Measurements from ENCODE around the gene DKK1.

The DKK1 gene

DNA sequence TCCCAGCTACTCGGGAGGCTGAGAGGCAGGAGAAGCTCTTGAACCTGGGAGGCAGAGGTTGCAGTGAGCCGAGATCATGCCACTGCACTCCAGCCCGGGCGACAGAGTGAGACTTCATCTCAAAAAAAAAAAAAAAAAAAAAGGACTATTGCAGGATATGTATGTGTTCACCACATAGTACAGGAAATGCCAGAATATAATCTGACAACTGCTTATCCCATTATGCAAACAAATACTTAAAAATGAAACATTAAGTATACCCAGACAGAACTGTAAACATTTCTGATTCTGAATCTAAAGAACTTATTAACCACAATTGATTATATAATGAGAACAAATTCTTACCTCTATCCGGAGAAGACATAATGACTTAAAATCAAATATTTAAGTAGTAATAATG is 18.7 kb downstream of the DKK1 start:
- TF ChIP-seq, protein P1, sequence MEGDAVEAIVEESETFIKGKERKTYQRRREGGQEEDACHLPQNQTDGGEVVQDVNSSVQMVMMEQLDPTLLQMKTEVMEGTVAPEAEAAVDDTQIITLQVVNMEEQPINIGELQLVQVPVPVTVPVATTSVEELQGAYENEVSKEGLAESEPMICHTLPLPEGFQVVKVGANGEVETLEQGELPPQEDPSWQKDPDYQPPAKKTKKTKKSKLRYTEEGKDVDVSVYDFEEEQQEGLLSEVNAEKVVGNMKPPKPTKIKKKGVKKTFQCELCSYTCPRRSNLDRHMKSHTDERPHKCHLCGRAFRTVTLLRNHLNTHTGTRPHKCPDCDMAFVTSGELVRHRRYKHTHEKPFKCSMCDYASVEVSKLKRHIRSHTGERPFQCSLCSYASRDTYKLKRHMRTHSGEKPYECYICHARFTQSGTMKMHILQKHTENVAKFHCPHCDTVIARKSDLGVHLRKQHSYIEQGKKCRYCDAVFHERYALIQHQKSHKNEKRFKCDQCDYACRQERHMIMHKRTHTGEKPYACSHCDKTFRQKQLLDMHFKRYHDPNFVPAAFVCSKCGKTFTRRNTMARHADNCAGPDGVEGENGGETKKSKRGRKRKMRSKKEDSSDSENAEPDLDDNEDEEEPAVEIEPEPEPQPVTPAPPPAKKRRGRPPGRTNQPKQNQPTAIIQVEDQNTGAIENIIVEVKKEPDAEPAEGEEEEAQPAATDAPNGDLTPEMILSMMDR (IDR thresholded peaks at IDR 0.05; ENCODE audit: low read depth, low read length), result no peak
- no peak for TF ChIP-seq EZH2phosphoT487 (IDR thresholded peaks at IDR 0.05; ENCODE audit: low read depth)
- Histone ChIP-seq H3K4me3 (ENCODE audit: low read length) (no peak overlapping the region), H3K4me2 (ENCODE audit: low read length) (no peak overlapping the region), H3K4me1 (ENCODE audit: low read length) (no peaks in the 10 kb centered on the region), H3K27me3 (ENCODE audit: low read depth, low read length) (no peaks in the 10 kb centered on the region), H2AFZ (ENCODE audit: low read depth, low read length) (no peak overlapping the region), H3K79me2 (ENCODE audit: low read length) (no peaks in the 10 kb centered on the region), H3K9me3 (ENCODE audit: insufficient read depth, low read length) (no peaks in the 10 kb centered on the region), H3K9ac (ENCODE audit: low read length) (no peak overlapping the region), H4K20me1 (ENCODE audit: insufficient read depth, low read length) (no peaks in the 10 kb centered on the region), H3K27ac (ENCODE audit: low read length) (no peak overlapping the region), H3K36me3 (replicated peaks; ENCODE audit: low read depth, low read length) (no peaks in the 10 kb centered on the region)

DNA sequence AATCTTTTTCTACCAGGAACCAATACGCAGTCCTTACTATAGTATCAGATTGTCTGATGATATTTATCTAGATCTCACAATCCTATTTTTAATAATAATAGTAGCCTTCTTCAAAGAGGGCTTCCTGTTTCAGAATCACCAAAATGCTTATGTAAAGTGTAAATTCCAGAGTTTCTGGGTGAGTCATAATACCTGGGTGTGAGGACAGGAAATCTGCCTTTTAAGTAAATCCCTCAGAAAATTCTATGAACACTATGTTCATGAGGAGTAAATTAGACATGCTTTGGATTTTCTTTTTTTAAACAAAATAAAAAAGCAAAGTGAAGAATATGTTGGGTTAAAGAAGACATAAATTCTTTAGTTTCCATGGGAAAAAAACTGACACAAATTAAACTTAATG is 20.5 kb downstream of the DKK1 start:
- TF ChIP-seq, protein P1 (IDR thresholded peaks at IDR 0.05; ENCODE audit: low read depth, low read length), result no peak
- no peak for TF ChIP-seq EZH2phosphoT487 (IDR thresholded peaks at IDR 0.05; ENCODE audit: low read depth)
- no peaks in the 10 kb centered on the region for H3K36me3 ChIP-seq (replicated peaks; ENCODE audit: low read depth, low read length)
- H4K20me1 ChIP-seq (ENCODE audit: insufficient read depth, low read length), result no peaks in the 10 kb centered on the region
- no peak overlapping the region for H2AFZ ChIP-seq (ENCODE audit: low read depth, low read length)
- H3K27me3 ChIP-seq (ENCODE audit: low read depth, low read length), result no peaks in the 10 kb centered on the region
- H3K79me2 ChIP-seq (ENCODE audit: low read length), result no peaks in the 10 kb centered on the region
- H3K27ac ChIP-seq (ENCODE audit: low read length), result no peak overlapping the region
- H3K9ac ChIP-seq (ENCODE audit: low read length), result no peak overlapping the region
- no peaks in the 10 kb centered on the region for H3K9me3 ChIP-seq (ENCODE audit: insufficient read depth, low read length)
- H3K4me3 ChIP-seq (ENCODE audit: low read length), result no peak overlapping the region
- no peak overlapping the region for H3K4me2 ChIP-seq (ENCODE audit: low read length)
- no peaks in the 10 kb centered on the region for H3K4me1 ChIP-seq (ENCODE audit: low read length)

DNA sequence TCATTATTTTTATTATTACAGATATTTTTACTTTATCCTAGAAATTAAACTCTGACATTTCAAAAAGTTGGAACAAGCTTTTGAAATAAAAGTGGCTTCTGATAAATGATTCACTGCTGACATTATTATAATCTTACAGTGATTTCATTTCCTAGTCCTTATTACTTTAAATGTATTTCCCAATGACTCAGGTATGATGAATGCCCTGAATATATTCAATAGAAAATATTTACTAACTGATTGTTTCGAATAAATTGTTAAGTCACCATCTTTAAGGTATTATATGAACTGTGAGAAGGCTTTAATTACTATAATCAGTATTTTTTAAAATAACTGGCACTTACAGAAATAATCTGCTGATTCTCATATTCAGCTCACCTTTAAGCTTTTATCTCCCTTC is 21.6 kb downstream of the DKK1 start:
- no peaks in the 10 kb centered on the region for H4K20me1 ChIP-seq (ENCODE audit: insufficient read depth, low read length)
- no peaks in the 10 kb centered on the region for H3K27me3 ChIP-seq (ENCODE audit: low read depth, low read length)
- no peaks in the 10 kb centered on the region for H3K9me3 ChIP-seq (ENCODE audit: insufficient read depth, low read length)
- H3K27ac ChIP-seq (ENCODE audit: low read length), result no peak overlapping the region
- H3K4me3 ChIP-seq (ENCODE audit: low read length), result no peak overlapping the region
- no peak overlapping the region for H3K4me2 ChIP-seq (ENCODE audit: low read length)
- H3K79me2 ChIP-seq (ENCODE audit: low read length), result no peaks in the 10 kb centered on the region
- no peaks in the 10 kb centered on the region for H3K36me3 ChIP-seq (replicated peaks; ENCODE audit: low read depth, low read length)
- no peaks in the 10 kb centered on the region for H3K4me1 ChIP-seq (ENCODE audit: low read length)
- no peak overlapping the region for H2AFZ ChIP-seq (ENCODE audit: low read depth, low read length)
- H3K9ac ChIP-seq (ENCODE audit: low read length), result no peak overlapping the region
- no peak for TF ChIP-seq EZH2phosphoT487 (IDR thresholded peaks at IDR 0.05; ENCODE audit: low read depth)
- TF ChIP-seq, protein P1 (IDR thresholded peaks at IDR 0.05; ENCODE audit: low read depth, low read length), result no peak

DNA sequence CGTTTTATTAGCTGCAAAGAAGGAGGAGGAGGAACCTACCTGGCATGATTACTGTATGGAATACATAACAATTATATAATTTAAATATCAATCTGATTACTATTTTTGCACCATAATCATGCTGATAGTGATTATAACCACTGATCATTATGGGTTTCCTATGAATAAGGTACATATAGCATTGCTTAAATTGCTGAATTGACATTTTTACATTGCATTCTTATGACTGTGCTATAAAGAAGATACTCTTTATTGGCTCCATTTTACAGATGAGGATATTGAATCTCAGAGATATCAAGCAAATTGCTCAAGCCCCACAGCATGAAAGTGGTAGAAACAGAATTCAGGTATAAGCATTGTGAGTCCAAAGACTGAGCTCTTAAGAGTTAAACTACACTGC is 23.1 kb downstream of the DKK1 start:
- Histone ChIP-seq H2AFZ (ENCODE audit: low read depth, low read length) (no peak overlapping the region), H4K20me1 (ENCODE audit: insufficient read depth, low read length) (no peaks in the 10 kb centered on the region), H3K9ac (ENCODE audit: low read length) (no peak overlapping the region), H3K27me3 (ENCODE audit: low read depth, low read length) (no peaks in the 10 kb centered on the region), H3K79me2 (ENCODE audit: low read length) (no peaks in the 10 kb centered on the region), H3K4me3 (ENCODE audit: low read length) (no peak overlapping the region), H3K36me3 (replicated peaks; ENCODE audit: low read depth, low read length) (no peaks in the 10 kb centered on the region), H3K9me3 (ENCODE audit: insufficient read depth, low read length) (no peaks in the 10 kb centered on the region), H3K4me1 (ENCODE audit: low read length) (no peaks in the 10 kb centered on the region), H3K4me2 (ENCODE audit: low read length) (no peak overlapping the region), H3K27ac (ENCODE audit: low read length) (no peak overlapping the region)
- no peak for TF ChIP-seq EZH2phosphoT487 (IDR thresholded peaks at IDR 0.05; ENCODE audit: low read depth)
- TF ChIP-seq, protein P1 (IDR thresholded peaks at IDR 0.05; ENCODE audit: low read depth, low read length), result no peak
